ENCODE results near the gene ARIH2.
A peak's percentile ranks its signal among the peaks of the same experiment; 100 is the strongest.

The ARIH2 gene

DNA sequence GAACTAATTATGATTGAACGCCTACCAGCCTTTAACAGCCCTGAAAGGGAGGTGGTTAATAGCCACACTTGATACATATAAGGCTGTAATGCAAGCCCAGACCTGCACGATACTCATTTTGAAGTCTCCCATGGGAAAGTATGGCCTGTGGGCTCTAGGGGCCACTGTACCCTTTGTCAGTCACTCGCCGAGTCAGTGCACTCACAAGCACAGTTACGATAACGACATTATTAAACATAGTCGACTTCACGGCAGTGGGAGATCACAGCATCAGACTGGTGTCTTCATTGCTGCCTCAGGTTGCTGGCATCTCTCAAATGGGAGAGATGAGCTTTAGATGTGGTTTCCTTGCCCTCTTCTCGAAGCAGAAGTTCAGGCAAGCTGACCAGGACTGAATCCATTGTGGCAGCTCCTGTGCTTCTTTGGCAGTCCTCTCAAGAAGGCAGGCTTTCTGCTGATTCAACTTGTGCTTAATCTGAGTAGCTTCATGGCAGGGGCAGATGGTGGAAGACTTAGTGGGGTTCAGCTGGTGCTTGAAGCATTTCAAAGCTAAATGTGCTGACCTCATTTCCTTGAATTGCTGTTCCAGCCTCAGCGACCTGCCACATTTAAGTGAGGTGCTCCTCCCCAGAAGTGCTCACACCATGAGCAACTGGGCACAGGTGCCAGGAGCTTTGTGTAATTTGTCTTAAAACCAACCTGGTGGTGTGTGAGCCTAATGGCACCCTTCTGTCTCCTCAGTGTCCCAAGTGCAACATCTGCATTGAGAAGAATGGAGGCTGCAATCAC lies 55.6 kb downstream of the ARIH2 start:
- no peaks in the 10 kb centered on the region for H3K27me3 Mint-ChIP-seq
- no peak overlapping the region for H3K27ac Mint-ChIP-seq
- H3K36me3 Mint-ChIP-seq, result peaks cover 33 to 40% of the 10 kb centered on the region in 2 donors
- DNase-seq, result no peak
- H3K4me3 Mint-ChIP-seq, result no peak overlapping the region
- ATAC-seq (replicated peaks), result no peak
- H3K4me1 Mint-ChIP-seq, result no peaks in the 10 kb centered on the region
- H3K9me3 Mint-ChIP-seq, result no peaks in the 10 kb centered on the region

DNA sequence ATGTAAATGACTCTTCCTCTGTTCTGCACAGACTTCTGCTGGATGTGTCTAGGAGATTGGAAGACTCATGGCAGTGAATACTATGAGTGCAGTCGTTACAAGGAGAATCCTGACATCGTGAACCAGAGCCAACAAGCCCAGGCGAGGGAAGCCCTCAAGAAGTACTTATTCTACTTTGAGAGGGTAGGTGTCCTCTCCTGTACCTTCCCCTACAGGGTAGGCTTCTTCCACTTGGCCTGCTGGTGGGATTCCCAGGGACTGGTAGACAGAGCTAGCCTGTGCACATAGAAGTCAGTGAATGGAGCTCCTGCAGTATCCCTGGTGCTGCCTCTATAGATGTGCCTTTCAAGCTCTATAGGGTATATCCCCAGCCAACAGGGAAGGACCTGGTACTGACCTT lies 60.8 kb downstream of the ARIH2 start:
- no peaks in the 10 kb centered on the region for H3K4me1 Mint-ChIP-seq
- no peak overlapping the region for H3K4me3 Mint-ChIP-seq
- ATAC-seq (replicated peaks) (no peak), DNase-seq (no peak)
- H3K9me3 Mint-ChIP-seq, result no peaks in the 10 kb centered on the region
- H3K36me3 Mint-ChIP-seq, result peaks cover 33 to 49% of the 10 kb centered on the region in 2 donors
- H3K27ac Mint-ChIP-seq, result no peak overlapping the region
- no peaks in the 10 kb centered on the region for H3K27me3 Mint-ChIP-seq

DNA sequence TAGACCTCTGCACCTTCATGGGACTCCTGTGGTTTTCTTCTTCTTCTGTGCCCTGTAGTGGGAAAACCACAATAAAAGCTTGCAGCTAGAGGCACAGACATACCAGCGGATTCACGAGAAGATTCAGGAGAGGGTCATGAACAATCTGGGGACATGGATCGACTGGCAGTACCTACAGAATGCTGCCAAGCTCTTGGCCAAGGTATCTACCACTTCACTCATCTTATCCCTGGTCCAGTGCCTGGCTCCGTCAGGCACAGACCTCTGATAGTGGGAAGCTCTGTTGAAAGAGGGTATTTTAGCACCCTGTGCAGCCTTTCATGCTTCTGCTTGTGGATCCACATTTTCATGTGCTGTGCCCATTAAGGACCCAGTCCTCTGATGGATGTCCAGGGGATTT lies 61.7 kb downstream of the ARIH2 start:
- H3K27me3 Mint-ChIP-seq, result no peaks in the 10 kb centered on the region
- H3K27ac Mint-ChIP-seq, result no peak overlapping the region
- no peaks in the 10 kb centered on the region for H3K4me1 Mint-ChIP-seq
- H3K9me3 Mint-ChIP-seq, result no peaks in the 10 kb centered on the region
- peaks cover 30 to 52% of the 10 kb centered on the region in 2 donors for H3K36me3 Mint-ChIP-seq
- no peak overlapping the region for H3K4me3 Mint-ChIP-seq
- ATAC-seq (replicated peaks) (no peak), DNase-seq (no peak)

DNA sequence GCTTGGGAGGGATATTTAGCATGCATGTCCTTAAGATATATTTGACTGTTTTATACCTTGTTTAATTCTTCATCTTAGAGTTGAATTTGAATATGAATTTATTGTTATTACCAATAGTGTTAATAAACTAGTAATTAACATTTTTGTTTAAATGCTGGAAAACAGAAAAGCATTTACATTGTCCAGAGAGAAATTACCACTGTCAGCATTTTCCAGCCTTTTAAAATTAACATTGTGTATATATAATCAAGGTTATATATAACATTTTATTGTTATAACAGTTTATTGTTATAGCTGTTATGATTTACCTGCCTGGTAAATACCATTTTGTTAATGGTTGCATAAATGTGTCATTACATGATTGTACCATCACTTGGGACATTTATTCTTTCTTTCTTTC lies 63.4 kb downstream of the ARIH2 start:
- Mint-ChIP-seq H3K9me3 (no peaks in the 10 kb centered on the region), H3K4me3 (no peak overlapping the region), H3K27ac (no peak overlapping the region), H3K4me1 (peaks cover 0 to 3% of the 10 kb centered on the region in 2 donors), H3K27me3 (no peaks in the 10 kb centered on the region), H3K36me3 (peaks cover 33 to 62% of the 10 kb centered on the region in 2 donors)
- DNase-seq (no peak), ATAC-seq (replicated peaks) (no peak)

DNA sequence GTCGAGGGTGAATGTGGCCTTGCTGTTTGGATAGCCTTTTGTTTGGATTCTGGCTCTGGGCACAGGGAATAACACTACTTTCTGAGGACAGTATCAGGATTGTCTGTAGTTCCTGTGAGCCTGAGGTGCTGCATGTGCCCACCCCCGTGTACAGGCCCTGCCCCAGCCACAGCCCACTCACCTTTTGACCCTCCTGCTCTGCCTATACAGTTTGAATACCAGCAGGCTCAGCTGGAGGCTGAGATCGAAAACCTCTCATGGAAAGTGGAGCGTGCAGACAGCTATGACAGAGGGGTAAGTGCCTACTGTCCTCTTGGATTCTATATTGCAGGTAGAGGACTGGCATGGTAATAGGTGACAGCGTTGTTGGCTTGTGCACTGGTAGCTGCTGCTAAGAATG lies 64.0 kb downstream of the ARIH2 start:
- H3K4me1 Mint-ChIP-seq, result peaks cover 2 to 3% of the 10 kb centered on the region in 2 donors
- H3K36me3 Mint-ChIP-seq, result peaks cover 31 to 59% of the 10 kb centered on the region in 2 donors
- DNase-seq, result no peak
- H3K9me3 Mint-ChIP-seq, result no peaks in the 10 kb centered on the region
- no peak overlapping the region for H3K4me3 Mint-ChIP-seq
- H3K27me3 Mint-ChIP-seq, result no peaks in the 10 kb centered on the region
- no peak overlapping the region for H3K27ac Mint-ChIP-seq
- no peak for ATAC-seq (replicated peaks)

DNA sequence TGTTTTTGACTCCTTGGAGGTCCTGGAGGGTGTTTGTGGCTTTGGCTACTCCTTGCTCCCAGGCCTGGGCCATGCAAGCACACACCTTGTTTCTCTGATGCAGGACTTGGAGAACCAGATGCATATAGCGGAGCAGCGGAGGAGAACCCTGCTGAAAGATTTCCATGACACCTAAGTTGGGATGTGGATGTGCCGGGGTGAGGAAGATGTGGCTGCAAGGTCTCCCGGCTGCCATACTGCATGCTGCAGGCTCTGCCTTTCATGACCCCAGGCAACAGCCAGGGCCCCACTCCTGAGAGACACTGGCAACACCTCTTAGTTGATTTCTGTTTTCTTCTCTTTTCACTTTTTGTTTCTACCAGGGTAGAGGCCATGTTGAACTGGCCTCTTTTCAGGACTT lies 64.5 kb downstream of the ARIH2 start:
- no peaks in the 10 kb centered on the region for H3K9me3 Mint-ChIP-seq
- peaks cover 27 to 60% of the 10 kb centered on the region in 2 donors for H3K36me3 Mint-ChIP-seq
- H3K4me3 Mint-ChIP-seq, result no peak overlapping the region
- no peaks in the 10 kb centered on the region for H3K27me3 Mint-ChIP-seq
- no peak for DNase-seq
- peak overlapping the region; percentile 14 for H3K27ac Mint-ChIP-seq
- peaks cover 5 to 6% of the 10 kb centered on the region in 2 donors for H3K4me1 Mint-ChIP-seq
- ATAC-seq (replicated peaks), result no peak

DNA sequence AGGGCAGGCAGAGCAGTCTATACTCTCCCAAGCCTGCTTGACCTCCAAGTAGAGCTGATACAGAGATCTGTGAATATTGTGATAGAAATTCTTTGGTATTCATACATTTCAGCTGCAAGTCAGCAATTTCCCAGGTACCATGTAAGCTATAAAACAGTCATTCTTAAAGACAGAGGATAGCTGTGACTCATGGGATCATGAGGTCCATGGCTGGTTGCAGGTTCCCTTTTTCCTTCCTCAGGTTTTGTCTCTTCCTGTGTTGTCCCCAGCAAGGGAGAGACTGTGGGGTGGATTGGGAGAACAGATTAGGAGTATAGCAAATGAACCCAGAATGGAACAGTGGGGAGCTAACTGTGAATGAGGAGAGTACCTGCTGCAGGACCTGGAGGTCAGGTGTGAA lies 66.0 kb downstream of the ARIH2 start:
- Mint-ChIP-seq H3K9me3 (no peaks in the 10 kb centered on the region), H3K27ac (no peak overlapping the region), H3K4me1 (peaks cover 12 to 17% of the 10 kb centered on the region in 2 donors), H3K4me3 (no peak overlapping the region), H3K36me3 (peaks cover 20 to 52% of the 10 kb centered on the region in 2 donors), H3K27me3 (no peaks in the 10 kb centered on the region)
- DNase-seq (no peak), ATAC-seq (replicated peaks) (no peak)

DNA sequence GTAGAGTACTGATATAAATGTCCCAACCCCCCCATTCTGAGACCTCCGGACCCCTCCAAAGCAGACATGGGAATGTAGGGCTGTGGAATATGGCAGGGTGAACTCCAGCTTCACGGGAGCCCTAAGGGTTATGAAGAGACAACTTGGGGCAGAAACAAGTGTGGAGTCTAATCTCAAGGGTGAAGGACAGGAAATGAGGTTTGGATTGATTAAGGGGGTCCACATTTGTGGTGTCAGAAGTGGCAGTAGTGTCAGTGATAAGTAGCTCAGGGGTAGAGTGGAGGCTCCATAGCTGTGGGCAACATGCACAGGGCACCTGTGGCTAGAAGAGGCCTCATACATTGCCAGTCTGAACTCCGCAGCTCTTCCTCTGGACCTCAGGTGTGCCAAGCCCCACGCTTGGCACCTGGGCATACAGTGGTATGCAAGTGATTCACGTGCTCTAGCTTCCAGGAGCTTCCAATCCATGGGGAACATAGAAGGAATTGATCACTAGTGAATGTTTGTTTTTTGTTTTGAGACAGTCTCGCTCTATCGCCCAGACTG lies 67.3 kb downstream of the ARIH2 start:
- peaks cover 13 to 23% of the 10 kb centered on the region in 2 donors for H3K4me1 Mint-ChIP-seq
- no peak for ATAC-seq (replicated peaks)
- no peaks in the 10 kb centered on the region for H3K27me3 Mint-ChIP-seq
- peak overlapping the region; percentile 28 for H3K27ac Mint-ChIP-seq
- no peaks in the 10 kb centered on the region for H3K9me3 Mint-ChIP-seq
- no peak overlapping the region for H3K4me3 Mint-ChIP-seq
- H3K36me3 Mint-ChIP-seq, result peaks cover 21 to 45% of the 10 kb centered on the region in 2 donors
- no peak for DNase-seq

DNA sequence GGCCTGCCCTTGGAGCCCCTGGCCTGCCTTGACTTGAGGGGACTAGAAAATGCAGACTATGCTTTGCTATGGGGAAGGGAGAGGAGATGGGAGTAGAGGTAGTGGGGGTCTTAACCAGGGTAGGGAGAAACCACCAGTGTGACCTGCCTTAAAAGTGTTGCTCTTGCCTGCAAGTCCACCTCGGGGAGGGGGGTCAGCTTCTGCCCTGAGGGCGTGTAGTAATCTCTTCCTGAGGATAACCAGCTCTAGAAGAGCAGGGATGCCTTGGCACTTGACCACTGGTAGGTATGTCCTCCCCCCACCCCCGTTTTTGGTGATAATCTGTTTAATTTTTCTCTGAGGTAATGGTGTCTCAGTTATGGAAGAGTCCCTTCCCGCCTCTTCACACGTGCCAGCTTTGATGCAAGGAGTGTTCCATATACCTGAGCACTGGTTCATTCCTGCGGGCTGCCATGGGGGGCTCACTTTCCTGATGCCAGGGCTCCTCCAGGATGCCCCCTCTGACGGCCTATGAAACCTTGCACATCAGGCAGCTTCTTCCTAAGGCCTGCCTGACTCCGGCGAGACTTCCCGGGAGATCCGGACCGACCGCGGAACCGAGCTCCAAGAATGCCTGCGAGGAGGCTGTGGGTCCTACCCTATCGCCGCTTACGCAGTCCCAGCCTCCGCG lies 70.6 kb downstream of the ARIH2 start:
- ATAC-seq (replicated peaks), result peak; percentile 0 to 2
- Mint-ChIP-seq H3K36me3 (peaks cover 8 to 28% of the 10 kb centered on the region in 2 donors), H3K4me1 (peaks cover 25 to 42% of the 10 kb centered on the region in 2 donors), H3K27me3 (no peaks in the 10 kb centered on the region), H3K4me3 (peak overlapping the region; percentile 97 to 98), H3K9me3 (no peaks in the 10 kb centered on the region), H3K27ac (peak overlapping the region; percentile 97)
- DNase-seq, result no peak

DNA sequence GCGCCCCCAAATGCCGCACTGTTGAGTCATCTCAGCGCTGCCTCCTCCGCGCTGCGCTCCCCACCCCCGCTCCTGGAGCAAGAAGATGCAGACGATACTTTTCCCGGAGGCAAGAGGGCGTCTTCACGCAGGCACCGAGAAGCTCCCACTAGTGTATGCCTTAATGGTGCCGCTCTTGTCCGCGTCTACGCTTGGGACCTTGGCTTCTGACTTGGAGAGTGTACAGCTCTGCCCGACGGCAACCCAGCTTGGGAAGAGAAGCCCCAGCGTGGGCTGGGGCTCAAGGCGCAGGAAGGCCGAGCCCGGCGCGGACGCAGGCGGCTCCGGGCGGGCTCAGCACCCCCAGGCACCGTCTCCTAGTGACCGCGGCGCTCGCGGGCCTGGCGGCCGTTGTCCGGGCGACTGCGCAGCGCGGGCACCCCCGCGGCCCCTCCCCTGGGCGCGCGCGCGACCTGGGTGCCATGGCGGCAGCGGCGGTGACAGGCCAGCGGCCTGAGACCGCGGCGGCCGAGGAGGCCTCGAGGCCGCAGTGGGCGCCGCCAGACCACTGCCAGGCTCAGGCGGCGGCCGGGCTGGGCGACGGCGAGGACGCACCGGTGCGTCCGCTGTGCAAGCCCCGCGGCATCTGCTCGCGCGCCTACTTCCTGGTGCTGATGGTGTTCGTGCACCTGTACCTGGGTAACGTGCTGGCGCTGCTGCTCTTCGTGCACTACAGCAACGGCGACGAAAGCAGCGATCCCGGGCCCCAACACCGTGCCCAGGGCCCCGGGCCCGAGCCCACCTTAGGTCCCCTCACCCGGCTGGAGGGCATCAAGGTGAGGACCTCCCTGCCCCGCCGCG lies 71.4 kb downstream of the ARIH2 start, which contains the start of gene P4HTM:
Gene P4HTM (plus strand): TSS at position 446 of the 840 bp plus-strand sequence. CDS start 16 bp downstream, at position 462.
- H3K4me1 Mint-ChIP-seq, result peaks cover 26 to 46% of the 10 kb centered on the region in 2 donors
- H3K27me3 Mint-ChIP-seq, result no peaks in the 10 kb centered on the region
- peak; percentile 77 for DNase-seq
- no peaks in the 10 kb centered on the region for H3K9me3 Mint-ChIP-seq
- peak within 1 kb of the TSS; percentile 97 to 98 for H3K4me3 Mint-ChIP-seq
- peaks cover 11 to 29% of the 10 kb centered on the region in 2 donors for H3K36me3 Mint-ChIP-seq
- ATAC-seq (replicated peaks), result peak; percentile 81 to 82
- peak within 1 kb of the TSS; percentile 97 for H3K27ac Mint-ChIP-seq

DNA sequence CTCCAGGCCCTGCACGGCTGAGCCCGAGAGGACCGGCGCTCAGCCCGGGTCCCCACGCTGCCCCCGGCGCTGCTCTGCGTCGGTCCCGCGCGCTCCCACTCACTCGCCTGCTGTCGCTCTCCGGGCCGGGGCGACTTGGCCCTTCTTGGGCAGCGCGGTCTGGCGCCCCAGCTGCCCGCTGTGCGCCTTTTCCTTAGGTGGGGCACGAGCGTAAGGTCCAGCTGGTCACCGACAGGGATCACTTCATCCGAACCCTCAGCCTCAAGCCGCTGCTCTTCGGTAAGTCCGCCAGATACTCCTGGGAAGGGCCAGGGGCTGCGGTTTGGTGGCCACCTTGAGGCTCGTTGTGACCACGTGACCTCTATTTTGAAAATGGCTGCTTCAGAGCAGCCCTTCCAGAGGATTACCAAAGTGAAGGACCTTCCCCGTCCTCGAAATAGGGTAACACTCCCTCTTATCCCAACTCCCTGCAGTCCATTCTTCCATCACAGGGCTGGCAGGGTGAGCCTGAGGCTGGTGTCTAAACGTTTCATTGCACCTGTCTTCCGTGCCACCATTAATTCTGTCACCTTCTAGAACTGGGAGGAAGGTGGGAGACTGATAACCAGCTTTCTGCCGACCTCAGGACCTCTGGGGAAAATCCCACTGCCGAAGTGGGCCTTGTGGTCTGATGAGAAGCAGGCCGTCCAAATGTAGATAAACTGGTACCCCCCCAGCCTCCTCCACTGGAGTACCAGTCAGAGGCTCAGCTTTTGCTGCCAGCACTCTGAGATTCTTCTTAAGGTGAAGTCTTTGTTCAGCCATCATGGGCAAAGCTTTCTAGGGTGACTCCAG lies 72.2 kb downstream of the ARIH2 start:
- Mint-ChIP-seq H3K27me3 (no peaks in the 10 kb centered on the region), H3K9me3 (no peaks in the 10 kb centered on the region), H3K4me3 (peak overlapping the region; percentile 90 to 91), H3K27ac (peak overlapping the region; percentile 93), H3K36me3 (peaks cover 20 to 25% of the 10 kb centered on the region in 2 donors), H3K4me1 (peaks cover 26 to 51% of the 10 kb centered on the region in 2 donors)
- no peak for DNase-seq
- ATAC-seq (replicated peaks), result peak; percentile 20 to 35

DNA sequence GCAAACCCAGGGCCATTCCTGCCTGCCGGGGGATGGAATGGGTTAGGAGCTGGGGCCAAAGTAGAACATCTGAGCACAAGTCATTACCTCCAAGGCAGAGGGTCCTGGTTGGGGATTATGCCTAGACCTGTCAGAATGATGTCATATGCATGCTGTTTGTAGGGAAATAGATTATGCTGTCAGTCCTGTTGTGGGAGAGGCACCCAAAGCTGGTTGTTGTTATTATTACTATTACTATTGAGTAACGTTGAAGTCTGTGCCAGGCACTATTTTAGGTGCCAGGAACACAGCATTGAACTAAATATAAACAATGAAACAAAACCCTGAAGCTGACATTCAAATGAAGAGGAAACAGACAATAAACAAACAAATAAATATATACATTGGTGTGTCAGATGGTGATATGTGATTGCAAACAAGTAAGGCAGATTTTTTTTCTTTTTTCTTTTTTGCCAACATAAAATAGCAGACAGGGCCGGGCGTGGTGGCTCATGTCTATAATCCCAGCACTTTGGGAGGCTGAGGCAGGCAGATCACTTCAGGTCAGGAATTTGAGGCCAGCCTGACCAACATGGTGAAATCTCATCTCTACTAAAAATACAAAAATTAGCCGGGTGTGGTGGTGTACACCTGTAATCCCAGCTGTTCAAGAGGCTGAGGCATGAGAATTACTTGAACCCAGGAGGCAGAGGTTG lies 73.4 kb downstream of the ARIH2 start:
- H3K27ac Mint-ChIP-seq, result peak overlapping the region; percentile 56
- H3K27me3 Mint-ChIP-seq, result no peaks in the 10 kb centered on the region
- DNase-seq (no peak), ATAC-seq (replicated peaks) (no peak)
- H3K36me3 Mint-ChIP-seq, result peaks cover 18 to 19% of the 10 kb centered on the region in 2 donors
- peak overlapping the region in 1 of 2 donors; percentile 48 for H3K4me3 Mint-ChIP-seq
- H3K4me1 Mint-ChIP-seq, result peaks cover 23 to 51% of the 10 kb centered on the region in 2 donors
- no peaks in the 10 kb centered on the region for H3K9me3 Mint-ChIP-seq

DNA sequence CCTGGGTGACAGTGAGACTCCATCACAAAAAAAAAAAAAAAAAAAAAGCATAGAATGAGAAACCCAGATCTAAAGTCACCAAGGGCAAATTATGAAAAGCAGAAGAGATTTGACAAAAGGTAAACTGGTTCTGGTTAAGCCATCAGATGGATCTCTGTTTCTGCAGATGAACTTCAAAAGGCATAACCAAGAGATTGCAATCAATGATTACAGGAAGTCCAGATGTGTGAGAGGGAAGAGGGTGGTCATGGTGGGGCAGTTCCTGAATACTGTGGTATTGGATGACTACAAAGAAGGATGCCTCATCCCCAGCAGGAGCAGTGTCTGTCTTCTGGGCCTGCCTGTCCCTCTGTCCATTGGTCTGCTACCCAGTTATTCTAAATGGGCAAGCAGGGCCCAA lies 75.2 kb downstream of the ARIH2 start:
- H3K27ac Mint-ChIP-seq, result peak overlapping the region; percentile 15

More for the DNA sequence above, 75.2 kb downstream of the ARIH2 start:
- Mint-ChIP-seq H3K4me3 (no peak overlapping the region), H3K27me3 (no peaks in the 10 kb centered on the region), H3K9me3 (no peaks in the 10 kb centered on the region), H3K4me1 (peaks cover 21 to 42% of the 10 kb centered on the region in 2 donors), H3K36me3 (peaks cover 16 to 20% of the 10 kb centered on the region in 2 donors)
- DNase-seq (no peak), ATAC-seq (replicated peaks) (no peak)
